Measurements from ENCODE around the gene OSBPL10. TPM values are rescaled to one million over a fixed set of nuclear protein-coding genes. Genes with fewer than 3 reads are reported as not detected.

Gene OSBPL10
- total and polyA plus RNA-seq, 9 donors: 2.5 to 36.6 (median 10.6) TPM

DNA sequence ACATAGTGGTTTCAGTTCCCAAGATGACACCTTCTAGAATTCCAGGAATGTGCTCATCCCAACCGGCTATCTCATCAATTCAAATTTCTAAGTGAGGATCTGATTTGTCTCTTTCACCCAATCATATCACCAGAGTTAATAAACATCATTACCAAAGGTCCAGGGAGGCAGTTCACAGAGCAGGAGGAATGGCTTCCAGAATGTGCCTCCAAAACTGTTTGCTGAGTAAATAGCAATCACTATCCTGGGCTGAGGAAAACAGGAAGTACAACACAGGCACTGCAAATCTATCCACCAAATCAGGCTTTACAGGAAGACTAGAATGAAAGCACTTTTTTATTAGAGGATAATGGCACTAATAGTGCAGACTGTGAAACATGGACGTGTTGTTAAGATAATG lies 61.5 kb downstream of the OSBPL10 start:
- Histone ChIP-seq H3K4me3 (no peak overlapping the region), H3K27ac (no peak overlapping the region)
- intact Hi-C loops (cut with DNase I): no loop called here

DNA sequence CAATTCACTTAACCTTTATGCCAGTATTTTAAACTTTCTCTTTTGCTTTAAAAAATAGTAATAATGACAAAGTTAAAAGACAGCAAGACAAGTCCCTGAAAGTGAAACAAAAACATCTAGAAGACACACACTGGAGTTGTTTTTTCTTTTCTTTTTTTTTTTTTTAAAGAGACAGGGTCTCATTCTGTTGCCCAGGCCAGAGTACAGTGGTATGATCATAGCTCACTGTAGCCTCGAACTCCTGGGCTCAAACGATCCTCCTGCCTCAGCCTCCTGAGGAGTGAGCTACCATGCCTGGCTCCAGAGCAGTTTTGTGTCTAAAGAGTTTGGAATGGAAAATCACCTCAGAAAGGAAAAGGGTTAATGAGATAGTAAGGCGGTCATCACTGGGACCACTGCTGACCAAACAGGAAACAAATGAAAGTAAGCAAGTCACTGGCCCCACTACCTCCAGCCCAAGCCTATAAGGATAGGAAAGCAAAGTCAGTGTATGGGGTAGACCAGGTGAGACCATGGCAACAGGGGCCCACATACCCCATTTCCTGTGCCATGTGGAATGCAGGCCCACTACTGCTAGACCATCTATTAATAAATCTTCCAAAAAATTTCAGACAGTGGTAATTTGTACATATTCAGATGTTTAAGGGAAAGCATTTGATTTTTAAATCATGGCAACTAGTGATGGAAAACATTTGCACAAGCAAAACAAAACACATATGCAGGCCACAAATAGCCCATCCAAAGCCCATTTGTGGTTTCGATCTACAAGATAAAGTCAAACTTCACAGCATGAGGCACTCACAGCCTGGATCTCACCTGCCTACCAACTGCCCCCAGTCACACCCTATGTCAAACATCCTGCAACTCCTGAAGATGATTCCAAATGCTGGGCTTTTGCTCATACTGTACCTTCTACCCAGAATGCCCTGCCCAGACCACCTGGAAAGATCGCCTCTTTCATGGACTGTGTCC lies 62.6 kb downstream of the OSBPL10 start:
- 56 to 78% (median 61%) methylated on average over 5 of the region's 5 CpGs for WGBS, 3 donors
- TF ChIP-seq CTCF (IDR thresholded peaks at IDR 0.05): no peak
- TF ChIP-seq EP300 (IDR thresholded peaks at IDR 0.05): no peak
- no peak for DNase-seq
- Histone ChIP-seq H3K4me1 (ENCODE audit: insufficient read depth) (peaks cover 5% of the 10 kb centered on the region), H3K4me3 (no peak overlapping the region), H3K9me3 (peaks cover 0 to 3% of the 10 kb centered on the region in 2 donors), H3K27ac (no peak overlapping the region), H3K36me3 (no peaks in the 10 kb centered on the region), H3K27me3 (no peaks in the 10 kb centered on the region)
- intact Hi-C loops (cut with DNase I): no loop called here

More for the DNA sequence above, 61.5 kb downstream of the OSBPL10 start:
- no peak for DNase-seq
- no peak for TF ChIP-seq CTCF (IDR thresholded peaks at IDR 0.05)
- TF ChIP-seq POLR2A (IDR thresholded peaks at IDR 0.05): no peak
- TF ChIP-seq EP300 (IDR thresholded peaks at IDR 0.05): no peak
- Histone ChIP-seq H3K9me3 (peaks cover 0 to 3% of the 10 kb centered on the region in 2 donors), H3K4me1 (ENCODE audit: insufficient read depth) (peaks cover 5% of the 10 kb centered on the region), H3K27me3 (no peaks in the 10 kb centered on the region), H3K36me3 (no peaks in the 10 kb centered on the region)
- 83 to 88% (median 85%) methylated on average over 2 of the region's 2 CpGs for WGBS, 3 donors

- H3K27me3 ChIP-seq: no peaks in the 10 kb centered on the region
- TF ChIP-seq POLR2A (IDR thresholded peaks at IDR 0.05): no peak
- TF ChIP-seq CTCF (IDR thresholded peaks at IDR 0.05): no peak
- no peak for TF ChIP-seq EP300 (IDR thresholded peaks at IDR 0.05)
- H3K4me1 ChIP-seq (ENCODE audit: insufficient read depth): peaks cover 5% of the 10 kb centered on the region
- intact Hi-C loops (cut with DNase I): no loop called here
- WGBS, 3 donors: 32 to 43% (median 33%) methylated on average over 3 of the region's 3 CpGs
- no peak overlapping the region for H3K27ac ChIP-seq
- no peak for DNase-seq
- peaks cover 0 to 3% of the 10 kb centered on the region in 2 donors for H3K9me3 ChIP-seq
- H3K36me3 ChIP-seq: no peaks in the 10 kb centered on the region
- no peak overlapping the region for H3K4me3 ChIP-seq
Measured at GRCh38 chr3:31917303-31918005, 63.6 kb downstream of the OSBPL10 start.

DNA sequence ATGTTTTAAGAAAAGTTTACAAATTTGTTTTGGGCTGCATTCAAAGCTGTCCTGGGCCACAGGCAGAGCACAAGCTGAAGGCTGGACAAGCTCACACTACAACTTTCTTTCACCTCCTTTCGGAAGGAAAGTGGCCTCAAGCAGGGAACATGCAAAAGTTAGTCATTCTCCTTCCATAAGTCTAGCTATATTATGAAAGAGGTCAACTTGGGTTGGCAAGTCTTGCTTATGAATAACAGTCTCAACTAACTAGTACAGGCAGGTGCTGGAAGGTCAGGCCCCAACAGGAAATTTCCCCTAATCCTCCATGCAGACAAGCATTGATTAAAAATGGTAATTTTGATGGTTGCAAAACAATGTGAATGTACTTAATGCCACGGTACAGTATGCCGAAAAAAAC lies 69.4 kb downstream of the OSBPL10 start:
- no peaks in the 10 kb centered on the region for H3K9me3 ChIP-seq
- no peak for DNase-seq
- TF ChIP-seq CTCF (IDR thresholded peaks at IDR 0.05) (no peak), POLR2A (IDR thresholded peaks at IDR 0.05) (no peak), EP300 (IDR thresholded peaks at IDR 0.05) (no peak)
- no peak overlapping the region for H3K27ac ChIP-seq
- intact Hi-C loops (cut with DNase I): no loop called here
- H3K36me3 ChIP-seq: no peaks in the 10 kb centered on the region
- H3K27me3 ChIP-seq: no peaks in the 10 kb centered on the region
- 93 to 95% (median 93%) methylated on average over 3 of the region's 3 CpGs for WGBS, 3 donors
- H3K4me1 ChIP-seq (ENCODE audit: insufficient read depth): peaks cover 1% of the 10 kb centered on the region
- H3K4me3 ChIP-seq: no peak overlapping the region

All from ovary (tissue), 9 donors.